OCI-LY3 (cell line): ENCODE results near the gene KLF11.

Source experiments
- H2AFZ ChIP-seq: fragments of 200-600, 300-600 bp; shearing (Covaris generic); 2 replicates; pipeline ENCODE4 v1.6.0; 2014; ENCODE audit warnings: antibody characterized with exemption, low read depth, low read length
- H3K27ac ChIP-seq: fragments of 200-600, 300-600 bp; sonication (generic); 2 replicates; pipeline ENCODE4 v1.5.1; 2014; ENCODE audit warnings: mild to moderate bottlenecking, low read length, moderate library complexity, mixed read lengths
- H3K27me3 ChIP-seq: fragments of 200-600, 300-600 bp; sonication (generic); 2 replicates; pipeline ENCODE4 v1.6.1; 2014; ENCODE audit warnings: low read depth, low read length, mixed read lengths
- H3K36me3 ChIP-seq: fragments of 200-600, 300-600 bp; sonication (generic); replicated peaks from 2 replicates; pipeline ENCODE3; 2014; ENCODE audit warnings: low read depth, low read length, mixed read lengths
- H3K4me1 ChIP-seq: fragments of 300-600, 200-600 bp; sonication (generic); 2 replicates; pipeline ENCODE4 v1.6.1; 2014; ENCODE audit warnings: low read length, mixed read lengths
- H3K4me2 ChIP-seq: fragments of 200-600, 300-600 bp; sonication (generic); 2 replicates; pipeline ENCODE4 v1.6.1; 2014; ENCODE audit warnings: low read length, mixed read lengths
- H3K4me3 ChIP-seq: fragments of 300-600, 200-600 bp; sonication (generic); 2 replicates; pipeline ENCODE4 v1.5.1; 2014; ENCODE audit warnings: antibody characterized with exemption, mild to moderate bottlenecking, low read length, moderate library complexity
- H3K79me2 ChIP-seq: fragments of 300-600, 200-600 bp; shearing (Covaris generic); 2 replicates; pipeline ENCODE4 v1.6.1; 2014; ENCODE audit warnings: mild to moderate bottlenecking, low read length, mixed read lengths
- H3K9ac ChIP-seq: fragments of 300-600, 200-600 bp; shearing (Covaris generic); 2 replicates; pipeline ENCODE4 v1.6.0; 2014; ENCODE audit warnings: mild to moderate bottlenecking, low read length, moderate library complexity
- H3K9me3 ChIP-seq: fragments of 200-600, 300-600 bp; shearing (Covaris generic); 2 replicates; pipeline ENCODE4 v1.6.1; 2014; ENCODE audit warnings: low read length, mixed read lengths; ENCODE audit not compliant: insufficient read depth
- H4K20me1 ChIP-seq: fragments of 200-600, 300-600 bp; sonication (generic); 2 replicates; pipeline ENCODE4 v1.6.1; 2016; ENCODE audit warnings: low read length, mixed read lengths; ENCODE audit not compliant: insufficient read depth
- EZH2phosphoT487 ChIP-seq: fragments of 200-600 bp; shearing (Covaris generic); IDR thresholded peaks from 2 replicates; pipeline ENCODE4 v1.6.1; 2018; ENCODE audit warnings: antibody characterized with exemption, mixed run types, low read depth
- TF ChIP-seq, protein P1 (sequence below): fragments of 200-600, 300-600 bp; sonication (generic); IDR thresholded peaks from 2 replicates; pipeline ENCODE4 v1.5.1; 2014; ENCODE audit warnings: antibody characterized with exemption, low read length, low read depth

Gene KLF11

DNA sequence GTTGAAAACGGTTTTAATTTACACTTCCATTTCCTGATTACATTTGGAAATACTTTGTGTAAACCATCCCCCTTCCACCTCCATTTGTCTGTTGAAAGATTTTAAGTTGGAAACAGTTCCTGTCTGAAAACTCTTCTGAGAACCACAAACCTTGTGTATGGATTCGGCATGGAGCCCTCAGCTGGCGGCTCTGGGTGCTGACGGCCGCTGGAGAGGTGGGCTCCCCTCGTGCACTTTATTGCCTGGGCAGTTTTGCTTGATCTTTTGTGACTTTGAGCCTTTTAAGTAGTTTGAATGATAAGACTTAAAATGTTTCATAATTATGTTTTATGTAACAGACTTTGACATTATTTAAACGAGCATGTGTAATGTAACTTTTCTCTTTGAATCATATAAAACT, 11.1 kb downstream of the KLF11 start:
- no peaks in the 10 kb centered on the region for H4K20me1 ChIP-seq
- H3K4me2 ChIP-seq, result no peak overlapping the region

DNA sequence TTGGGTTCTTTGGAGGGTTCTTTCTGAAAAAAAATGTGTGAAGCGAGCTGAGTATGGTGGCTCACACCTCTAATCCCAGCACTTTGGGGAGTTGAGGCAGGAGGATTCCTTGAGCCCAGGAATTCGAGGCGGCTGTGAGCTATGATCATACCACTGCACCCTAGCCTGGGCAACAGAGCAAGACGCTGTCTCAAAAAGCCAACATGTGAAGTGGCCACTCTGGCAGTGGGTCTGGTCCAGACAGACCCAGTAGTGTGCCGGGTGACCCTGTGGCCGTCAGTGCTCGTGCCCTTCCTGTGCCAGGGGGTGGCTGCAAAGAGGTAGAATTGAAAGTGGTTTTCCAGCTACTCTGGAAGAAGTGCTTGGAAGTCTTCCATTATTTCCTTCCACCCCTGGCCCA, 11.6 kb downstream of the KLF11 start:
- no peaks in the 10 kb centered on the region for H3K79me2 ChIP-seq
- H3K27me3 ChIP-seq, result no peaks in the 10 kb centered on the region
- no peak overlapping the region for H3K4me2 ChIP-seq
- no peak overlapping the region for H2AFZ ChIP-seq
- H3K27ac ChIP-seq, result no peak overlapping the region
- H3K36me3 ChIP-seq, result no peaks in the 10 kb centered on the region
- no peaks in the 10 kb centered on the region for H3K9me3 ChIP-seq
- TF ChIP-seq, protein P1, sequence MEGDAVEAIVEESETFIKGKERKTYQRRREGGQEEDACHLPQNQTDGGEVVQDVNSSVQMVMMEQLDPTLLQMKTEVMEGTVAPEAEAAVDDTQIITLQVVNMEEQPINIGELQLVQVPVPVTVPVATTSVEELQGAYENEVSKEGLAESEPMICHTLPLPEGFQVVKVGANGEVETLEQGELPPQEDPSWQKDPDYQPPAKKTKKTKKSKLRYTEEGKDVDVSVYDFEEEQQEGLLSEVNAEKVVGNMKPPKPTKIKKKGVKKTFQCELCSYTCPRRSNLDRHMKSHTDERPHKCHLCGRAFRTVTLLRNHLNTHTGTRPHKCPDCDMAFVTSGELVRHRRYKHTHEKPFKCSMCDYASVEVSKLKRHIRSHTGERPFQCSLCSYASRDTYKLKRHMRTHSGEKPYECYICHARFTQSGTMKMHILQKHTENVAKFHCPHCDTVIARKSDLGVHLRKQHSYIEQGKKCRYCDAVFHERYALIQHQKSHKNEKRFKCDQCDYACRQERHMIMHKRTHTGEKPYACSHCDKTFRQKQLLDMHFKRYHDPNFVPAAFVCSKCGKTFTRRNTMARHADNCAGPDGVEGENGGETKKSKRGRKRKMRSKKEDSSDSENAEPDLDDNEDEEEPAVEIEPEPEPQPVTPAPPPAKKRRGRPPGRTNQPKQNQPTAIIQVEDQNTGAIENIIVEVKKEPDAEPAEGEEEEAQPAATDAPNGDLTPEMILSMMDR, result no peak
- no peak for TF ChIP-seq EZH2phosphoT487
- no peaks in the 10 kb centered on the region for H4K20me1 ChIP-seq
- no peaks in the 10 kb centered on the region for H3K4me1 ChIP-seq
- H3K9ac ChIP-seq, result no peak overlapping the region
- H3K4me3 ChIP-seq, result no peak overlapping the region

More for the DNA sequence above, 11.1 kb downstream of the KLF11 start:
- Histone ChIP-seq H3K36me3 (no peaks in the 10 kb centered on the region), H3K4me1 (no peaks in the 10 kb centered on the region), H3K4me3 (no peak overlapping the region), H3K27ac (no peak overlapping the region), H3K79me2 (no peaks in the 10 kb centered on the region), H3K9me3 (no peaks in the 10 kb centered on the region), H3K27me3 (no peaks in the 10 kb centered on the region), H3K9ac (no peak overlapping the region), H2AFZ (no peak overlapping the region)
- TF ChIP-seq, protein P1, result no peak
- no peak for TF ChIP-seq EZH2phosphoT487

DNA sequence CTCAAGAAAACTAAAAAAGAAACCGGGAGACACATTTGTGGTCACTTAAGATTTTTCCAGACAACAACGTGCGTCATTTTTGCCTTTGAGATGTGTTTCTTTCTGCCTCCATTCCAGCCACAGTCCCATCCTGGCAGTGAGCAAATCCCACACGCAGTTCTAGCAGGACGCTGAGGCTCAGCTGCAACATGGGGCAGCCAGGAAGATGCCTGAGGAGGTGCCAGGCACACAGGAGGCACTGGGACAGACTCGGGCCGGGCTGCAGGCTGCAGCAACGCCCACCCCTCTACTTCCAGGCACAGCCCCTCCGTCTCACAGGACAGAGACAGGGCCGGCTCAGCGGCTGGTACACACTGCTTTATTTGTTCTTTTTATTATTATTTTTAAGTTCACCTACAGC, 13.1 kb downstream of the KLF11 start:
- Histone ChIP-seq H3K27me3 (0 out of 2 replicates have a peak, but pooled peaks cover under 1% of the 10 kb centered on the region), H2AFZ (no peak overlapping the region), H3K9me3 (no peaks in the 10 kb centered on the region), H3K36me3 (no peaks in the 10 kb centered on the region), H4K20me1 (no peaks in the 10 kb centered on the region), H3K4me2 (no peak overlapping the region), H3K79me2 (no peaks in the 10 kb centered on the region), H3K4me1 (no peaks in the 10 kb centered on the region), H3K27ac (no peak overlapping the region), H3K9ac (no peak overlapping the region), H3K4me3 (no peak overlapping the region)
- TF ChIP-seq, protein P1, result no peak
- TF ChIP-seq EZH2phosphoT487, result no peak

DNA sequence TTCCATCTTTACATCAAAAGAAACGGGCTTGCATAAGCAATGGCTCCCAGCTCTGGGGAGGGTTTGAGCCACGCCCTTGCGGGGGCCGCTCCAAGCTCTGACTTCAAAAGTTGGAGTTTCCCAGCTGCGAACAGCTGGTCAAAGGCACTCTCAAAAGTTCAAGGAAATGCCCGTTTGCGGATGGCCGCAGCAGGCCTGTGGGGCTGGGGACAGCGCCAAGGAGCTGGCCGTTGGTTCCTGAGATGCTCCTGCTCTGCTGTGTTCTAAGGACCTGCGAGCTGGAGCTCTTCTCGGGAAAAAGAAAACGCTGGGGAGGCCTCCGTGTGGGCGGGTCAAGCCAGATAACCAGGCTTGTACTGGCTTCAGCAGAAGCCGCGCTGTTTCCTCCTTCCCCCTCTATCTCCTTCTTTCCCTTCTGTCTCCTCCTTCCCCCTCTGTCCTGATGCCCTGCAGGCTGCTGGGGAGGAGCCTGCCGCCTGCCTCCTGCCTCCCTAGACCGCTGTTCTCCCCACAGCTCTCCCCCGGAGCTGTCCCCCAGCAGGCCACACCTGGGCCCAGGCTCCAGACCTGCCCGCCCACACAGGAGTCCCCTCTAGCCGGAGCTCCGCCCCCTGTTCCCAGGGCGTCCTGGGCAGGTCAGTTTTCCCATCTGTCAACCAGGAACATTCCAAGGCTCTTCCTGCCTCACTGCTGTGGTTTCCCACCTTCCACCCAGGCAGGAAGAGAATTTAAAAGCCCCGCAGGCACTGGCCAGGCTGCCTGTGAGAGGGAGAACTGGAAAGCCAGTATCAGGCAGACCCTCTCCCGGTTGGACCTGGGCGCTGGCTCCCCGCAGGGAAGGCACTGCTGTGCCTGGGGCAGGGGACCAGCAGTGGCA, 14.1 kb downstream of the KLF11 start:
- Histone ChIP-seq H3K4me2 (no peak overlapping the region), H3K9me3 (no peaks in the 10 kb centered on the region), H4K20me1 (no peaks in the 10 kb centered on the region), H3K4me1 (no peaks in the 10 kb centered on the region), H3K4me3 (no peak overlapping the region), H3K27ac (no peak overlapping the region), H3K36me3 (no peaks in the 10 kb centered on the region), H3K9ac (no peak overlapping the region), H3K27me3 (0 out of 2 replicates have a peak, but pooled peaks cover 3% of the 10 kb centered on the region), H3K79me2 (no peaks in the 10 kb centered on the region), H2AFZ (no peak overlapping the region)
- no peak for TF ChIP-seq EZH2phosphoT487
- TF ChIP-seq, protein P1, result no peak
